ENCODE results near the gene CIPC.

DNA sequence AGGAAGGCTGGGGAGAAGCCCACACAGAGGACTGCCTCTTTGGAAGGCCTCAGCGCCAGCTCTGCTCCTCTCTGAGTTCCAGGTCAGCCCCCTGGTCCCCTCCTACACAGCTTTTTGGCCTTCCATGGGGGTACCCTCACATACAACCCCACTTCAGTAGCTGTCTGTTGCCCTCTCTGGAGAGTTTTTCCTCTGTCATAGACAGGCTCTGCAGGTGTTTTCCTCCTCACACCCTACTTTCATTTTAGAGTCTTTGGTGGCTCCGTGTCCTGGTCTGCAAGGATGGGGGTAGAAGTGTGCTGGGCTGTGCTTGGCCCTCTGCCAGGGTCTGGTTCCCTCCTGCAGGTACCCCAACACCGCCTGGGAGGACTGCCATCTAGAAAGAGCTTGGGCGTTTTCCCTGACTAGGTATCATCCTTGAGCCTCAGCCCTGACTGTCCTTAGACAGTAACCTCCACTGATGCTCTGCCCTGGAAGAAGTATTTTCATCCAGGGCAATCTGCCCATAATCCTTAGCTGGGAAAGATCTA is 28.5 kb downstream of the CIPC start:
- TF ChIP-seq, protein P1, sequence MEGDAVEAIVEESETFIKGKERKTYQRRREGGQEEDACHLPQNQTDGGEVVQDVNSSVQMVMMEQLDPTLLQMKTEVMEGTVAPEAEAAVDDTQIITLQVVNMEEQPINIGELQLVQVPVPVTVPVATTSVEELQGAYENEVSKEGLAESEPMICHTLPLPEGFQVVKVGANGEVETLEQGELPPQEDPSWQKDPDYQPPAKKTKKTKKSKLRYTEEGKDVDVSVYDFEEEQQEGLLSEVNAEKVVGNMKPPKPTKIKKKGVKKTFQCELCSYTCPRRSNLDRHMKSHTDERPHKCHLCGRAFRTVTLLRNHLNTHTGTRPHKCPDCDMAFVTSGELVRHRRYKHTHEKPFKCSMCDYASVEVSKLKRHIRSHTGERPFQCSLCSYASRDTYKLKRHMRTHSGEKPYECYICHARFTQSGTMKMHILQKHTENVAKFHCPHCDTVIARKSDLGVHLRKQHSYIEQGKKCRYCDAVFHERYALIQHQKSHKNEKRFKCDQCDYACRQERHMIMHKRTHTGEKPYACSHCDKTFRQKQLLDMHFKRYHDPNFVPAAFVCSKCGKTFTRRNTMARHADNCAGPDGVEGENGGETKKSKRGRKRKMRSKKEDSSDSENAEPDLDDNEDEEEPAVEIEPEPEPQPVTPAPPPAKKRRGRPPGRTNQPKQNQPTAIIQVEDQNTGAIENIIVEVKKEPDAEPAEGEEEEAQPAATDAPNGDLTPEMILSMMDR (IDR thresholded peaks at IDR 0.05), result no peak
- TF ChIP-seq EP300 (IDR thresholded peaks at IDR 0.05), result no peak
